ENCODE results near the gene CDKN2B.
"Not testable (repeated sequence)": the region's sequence is repeated elsewhere in the genome, so short reads cannot be mapped to it uniquely, and the experiment has no call there.

Gene CDKN2B, protein sequence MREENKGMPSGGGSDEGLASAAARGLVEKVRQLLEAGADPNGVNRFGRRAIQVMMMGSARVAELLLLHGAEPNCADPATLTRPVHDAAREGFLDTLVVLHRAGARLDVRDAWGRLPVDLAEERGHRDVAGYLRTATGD

DNA sequence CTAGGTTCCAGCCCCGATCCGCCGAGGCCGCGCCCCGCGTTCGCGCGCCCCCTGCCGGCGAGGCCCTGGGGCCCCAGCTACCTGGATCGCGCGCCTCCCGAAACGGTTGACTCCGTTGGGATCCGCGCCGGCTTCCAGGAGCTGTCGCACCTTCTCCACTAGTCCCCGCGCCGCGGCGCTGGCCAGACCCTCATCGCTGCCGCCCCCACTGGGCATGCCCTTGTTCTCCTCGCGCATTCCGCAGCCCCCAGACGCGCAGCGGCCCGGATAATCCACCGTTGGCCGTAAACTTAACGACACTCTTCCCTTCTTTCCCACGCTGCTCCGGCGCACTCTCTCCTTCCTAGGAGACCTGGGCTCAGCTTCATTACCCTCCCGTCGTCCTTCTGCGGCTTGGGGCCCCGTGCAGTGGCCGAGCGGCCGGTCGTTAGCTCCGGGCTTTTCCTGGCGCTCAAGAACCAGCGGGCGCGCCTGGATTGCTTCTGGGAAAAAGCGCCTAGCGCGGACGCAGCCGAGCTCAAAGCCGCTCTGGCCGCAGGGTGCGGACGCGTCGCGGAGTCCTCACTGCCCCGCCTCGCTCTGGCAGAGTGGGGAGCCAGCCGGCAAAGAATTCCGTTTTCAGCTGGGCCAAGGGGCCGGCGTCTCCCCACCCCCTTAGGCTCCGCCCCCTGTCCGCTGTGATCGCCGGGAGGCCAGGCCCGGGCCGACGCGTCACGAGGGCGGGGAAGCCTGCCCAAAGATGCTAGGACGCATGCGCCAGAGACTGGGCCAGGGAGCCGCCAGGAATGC lies at the start of gene CDKN2B:
TSS of gene CDKN2B (minus strand) at position 589 of the 789 bp plus-strand sequence. CDS start at position 237, 352 bp downstream.
- peak; percentile 92 for DNase-seq

GRCh38 chr9:22057972-22058371 lies 48.9 kb upstream of the CDKN2B start:
- DNase-seq: not testable (repeated sequence)

DNA sequence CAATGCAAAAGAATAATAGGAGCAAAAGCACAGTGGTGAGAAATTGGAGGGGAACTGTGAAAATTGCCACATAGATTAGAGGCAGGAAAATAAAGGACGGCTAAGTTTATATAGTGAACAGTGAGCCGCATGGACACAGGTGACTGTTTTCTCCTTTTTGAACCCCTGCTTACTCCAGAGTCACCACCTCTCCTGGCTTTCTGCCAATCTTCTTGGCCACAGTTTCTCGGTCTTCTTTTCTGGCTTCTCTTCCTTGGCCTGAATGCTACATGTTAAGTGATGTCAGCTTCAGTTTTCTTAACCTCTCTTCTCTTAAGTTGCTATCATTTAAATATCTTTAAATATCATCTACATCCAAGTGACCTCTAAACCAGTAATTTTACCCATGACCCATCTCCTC lies 47.3 kb upstream of the CDKN2B start:
- DNase-seq: no peak

DNA sequence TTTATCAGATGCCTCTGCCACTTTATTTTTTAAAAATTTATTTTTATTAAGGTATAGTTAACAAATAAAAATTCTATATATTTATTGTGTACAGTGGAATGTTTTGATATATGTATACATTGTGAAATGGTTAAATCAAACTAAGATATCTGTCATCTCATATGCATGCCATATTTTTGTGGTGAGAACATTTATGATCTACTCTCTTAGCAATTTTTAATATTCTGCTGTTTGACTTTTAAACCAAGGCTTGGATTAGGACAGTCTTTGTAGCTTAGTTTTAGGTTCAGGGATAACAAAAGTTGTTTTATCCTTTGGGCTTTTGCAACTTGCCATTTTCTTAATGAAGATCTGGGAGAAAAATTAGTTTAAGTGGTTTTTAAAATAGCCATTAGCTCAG lies 46.0 kb upstream of the CDKN2B start:
- no peak for DNase-seq

DNA sequence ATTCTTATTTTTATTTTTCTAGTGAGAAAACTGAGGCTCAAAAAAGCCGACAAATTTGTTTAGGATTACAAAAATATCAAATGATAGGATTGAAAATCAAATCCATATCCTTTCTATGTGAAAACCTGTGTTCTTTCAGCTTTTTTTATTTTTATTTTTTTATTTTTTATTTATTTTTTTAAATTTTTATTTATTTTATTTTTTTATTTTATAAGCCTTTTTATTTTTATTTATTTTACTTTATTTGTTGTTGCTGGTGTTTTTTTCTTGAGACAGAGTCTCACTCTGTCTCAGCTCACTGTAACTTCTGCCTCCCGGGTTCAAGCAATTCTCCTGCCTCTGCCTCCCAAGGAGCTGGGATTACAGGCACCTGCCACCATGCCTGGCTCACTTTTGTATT lies 45.4 kb upstream of the CDKN2B start:
- DNase-seq: no peak

DNA sequence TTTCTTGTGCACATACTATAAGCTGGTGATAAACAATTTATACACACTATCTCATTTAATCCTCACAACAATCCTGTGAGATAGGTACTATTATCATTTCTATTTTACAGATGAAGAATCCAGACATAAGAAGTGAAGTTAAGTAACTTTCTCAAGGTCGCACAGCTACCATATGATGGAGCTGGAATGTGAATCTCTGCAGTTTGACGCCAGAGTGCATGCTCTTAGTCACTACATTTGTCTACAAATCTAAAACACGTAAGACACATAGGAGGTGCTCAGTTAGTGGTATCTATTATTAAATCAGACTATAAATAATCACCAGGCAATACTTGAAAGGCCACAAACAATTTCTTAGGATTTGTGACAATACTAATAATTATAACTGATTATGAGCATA lies 45.0 kb upstream of the CDKN2B start:
- no peak for DNase-seq

GRCh38 chr9:22053178-22053577 lies 44.1 kb upstream of the CDKN2B start:
- DNase-seq: no peak

DNA sequence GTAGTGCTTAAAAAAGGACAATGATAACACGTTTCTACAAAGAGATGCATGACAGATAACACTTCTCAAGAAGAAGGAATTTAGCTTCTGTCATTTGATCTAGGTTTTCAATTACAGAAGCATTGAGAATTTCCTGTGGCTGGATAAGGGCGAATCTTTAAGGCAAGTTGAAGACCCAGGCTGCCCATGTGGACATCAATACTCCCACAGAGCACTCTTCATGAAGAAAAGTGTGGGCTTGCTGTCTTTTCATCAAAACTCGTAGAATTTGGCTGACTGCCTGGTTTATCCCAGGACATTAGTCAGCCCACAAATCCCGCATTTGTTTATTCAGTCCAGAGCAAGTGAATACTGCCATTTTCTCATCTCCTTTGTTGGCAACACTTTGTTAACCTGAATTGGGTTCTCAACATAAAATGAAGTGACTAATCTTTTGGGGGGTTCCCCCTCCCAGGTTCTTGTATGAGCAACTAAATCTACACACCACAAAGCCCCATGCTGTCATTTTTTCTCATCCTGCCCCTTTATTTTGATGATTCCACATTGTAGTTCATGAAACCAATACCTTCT lies 43.4 kb upstream of the CDKN2B start:
- DNase-seq: peak; percentile 55

DNA sequence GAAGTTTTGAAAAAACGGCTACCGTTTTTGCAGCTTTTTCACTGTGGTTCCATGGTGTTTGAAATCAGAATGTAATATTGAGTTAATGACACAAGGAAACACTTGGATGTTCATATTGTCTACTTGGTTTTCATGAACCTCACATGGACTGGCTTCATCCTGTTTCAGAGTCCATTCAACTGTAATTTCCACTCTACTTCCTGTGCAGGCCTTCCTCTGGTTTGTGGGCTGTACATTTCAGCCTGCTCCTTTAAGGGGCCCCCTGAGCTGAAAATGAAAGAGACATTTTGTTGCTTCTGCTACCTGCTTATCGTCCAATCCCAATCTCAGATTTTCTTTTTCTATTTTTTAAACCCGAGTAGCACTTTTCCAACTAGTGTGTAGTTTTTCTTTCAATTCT lies 41.8 kb upstream of the CDKN2B start:
- no peak for DNase-seq

DNA sequence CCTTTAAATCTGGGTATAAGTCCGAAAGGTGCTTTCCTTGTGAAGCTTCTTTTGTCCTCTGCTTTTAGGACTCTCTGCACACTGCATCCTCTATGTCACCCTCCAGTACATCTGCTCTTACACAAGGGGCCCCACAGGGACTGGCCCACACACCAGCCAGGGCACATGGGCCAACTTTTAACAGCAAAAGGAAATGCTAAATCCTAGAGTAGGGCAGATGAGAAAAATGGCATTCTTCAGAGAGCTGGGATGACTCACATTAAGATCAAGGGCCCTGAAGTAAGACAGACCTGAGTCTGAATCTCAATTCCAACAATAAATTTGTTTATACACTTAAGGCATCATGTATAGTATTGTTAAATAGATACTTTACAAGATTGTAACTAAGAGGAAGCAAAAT lies 40.3 kb upstream of the CDKN2B start:
- DNase-seq: no peak

DNA sequence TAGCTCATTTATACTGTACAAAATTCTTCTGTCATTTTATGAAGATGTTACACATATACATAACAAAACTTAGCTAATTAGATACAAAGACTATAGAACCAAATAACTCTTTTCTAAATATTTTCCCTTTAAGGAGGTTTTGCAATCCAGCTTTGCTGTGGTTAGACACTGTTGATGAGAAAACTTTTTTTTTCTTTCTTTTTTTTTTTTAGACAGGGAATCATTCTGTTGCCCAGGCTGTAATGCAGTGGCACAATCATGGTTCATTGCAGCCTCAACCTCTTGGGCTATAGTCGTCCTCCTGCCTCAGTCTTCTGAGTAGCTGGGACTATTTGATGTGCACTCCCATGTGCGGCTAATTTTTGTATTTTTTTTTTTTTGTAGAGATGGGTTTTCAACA lies 38.5 kb upstream of the CDKN2B start:
- no peak for DNase-seq

GRCh38 chr9:22046243-22046885 lies 37.3 kb upstream of the CDKN2B start:
- no peak for DNase-seq

DNA sequence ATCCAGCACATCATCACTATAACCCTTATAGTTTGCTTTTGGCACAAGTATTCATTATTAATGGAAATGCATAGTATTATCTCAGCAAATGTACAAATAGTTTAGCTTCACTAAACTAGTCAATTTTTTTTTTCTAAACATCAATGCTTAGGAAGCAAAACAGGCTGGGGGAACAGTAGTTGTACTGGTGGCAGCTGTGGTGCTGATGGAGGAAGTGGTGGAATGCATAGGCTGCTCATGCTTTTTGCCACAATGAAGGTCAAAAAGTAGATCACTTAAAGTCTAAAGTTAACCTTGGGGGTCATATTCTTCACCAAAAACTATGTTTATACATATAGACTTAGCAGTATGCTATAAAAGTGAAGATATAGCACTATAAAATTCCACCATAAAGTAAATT lies 36.3 kb upstream of the CDKN2B start:
- DNase-seq: no peak

DNA sequence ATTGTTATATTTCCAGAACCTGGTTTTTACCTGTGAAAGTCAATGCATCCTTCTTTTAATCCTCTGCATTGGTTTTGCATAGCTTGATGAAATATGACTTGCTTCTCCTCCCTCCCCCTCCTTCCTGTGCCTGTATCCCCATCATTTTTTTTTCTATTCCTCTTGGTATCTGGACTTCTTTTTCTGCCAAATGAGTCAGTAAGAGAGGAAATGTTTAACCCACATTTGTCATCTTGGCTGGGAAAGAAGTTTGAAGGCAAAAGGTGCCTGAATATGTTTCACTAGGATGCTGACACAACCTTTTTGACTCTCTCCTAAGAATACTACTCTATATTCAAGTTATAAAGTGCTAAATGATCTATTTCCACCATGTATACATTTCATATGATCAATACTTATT lies 35.5 kb upstream of the CDKN2B start:
- no peak for DNase-seq

GRCh38 chr9:22043928-22044327 lies 34.8 kb upstream of the CDKN2B start:
- DNase-seq: no peak

DNA sequence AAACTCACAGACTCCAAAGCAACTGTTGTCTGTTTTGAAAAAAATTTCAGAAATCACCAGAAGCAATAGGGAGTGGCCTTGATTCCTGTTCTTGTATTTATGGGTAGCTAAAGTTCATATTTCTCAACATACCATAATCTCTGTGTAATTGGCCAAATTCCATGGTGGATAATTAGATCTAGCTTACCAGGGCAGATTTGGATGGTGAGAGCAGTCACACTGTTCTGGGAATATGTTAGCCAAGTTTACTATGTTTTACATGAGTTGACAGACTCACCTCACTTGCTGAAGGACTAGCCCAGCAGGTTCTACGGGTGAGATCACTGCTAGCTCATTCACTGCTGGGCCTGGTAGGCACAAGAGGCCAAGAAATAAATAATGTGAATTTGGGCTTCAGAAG lies 32.7 kb upstream of the CDKN2B start:
- DNase-seq: no peak

- no peak for DNase-seq
Measured at GRCh38 chr9:22041344-22041743, 32.2 kb upstream of the CDKN2B start.

- DNase-seq: no peak
Measured at GRCh38 chr9:22040760-22041159, 31.7 kb upstream of the CDKN2B start.

DNA sequence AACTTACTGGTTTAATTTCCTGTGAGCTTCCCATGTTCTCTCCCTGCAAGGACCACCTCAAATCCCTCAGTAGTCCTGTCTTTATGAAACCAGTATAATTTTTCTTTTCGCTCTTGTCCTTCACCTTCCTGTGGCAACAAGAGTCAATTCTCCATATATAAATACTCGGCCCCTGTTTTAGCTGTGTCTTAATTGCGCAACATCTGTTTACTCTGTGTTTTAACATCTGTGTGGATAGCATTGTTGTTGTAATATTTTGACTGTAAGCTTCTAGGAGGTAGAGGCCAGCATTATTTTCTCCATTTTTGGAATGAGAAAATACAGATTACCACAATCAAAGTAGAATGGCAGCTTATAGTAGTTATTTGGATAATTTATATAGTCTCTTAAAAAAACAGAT lies 30.2 kb upstream of the CDKN2B start:
- DNase-seq: no peak

DNA sequence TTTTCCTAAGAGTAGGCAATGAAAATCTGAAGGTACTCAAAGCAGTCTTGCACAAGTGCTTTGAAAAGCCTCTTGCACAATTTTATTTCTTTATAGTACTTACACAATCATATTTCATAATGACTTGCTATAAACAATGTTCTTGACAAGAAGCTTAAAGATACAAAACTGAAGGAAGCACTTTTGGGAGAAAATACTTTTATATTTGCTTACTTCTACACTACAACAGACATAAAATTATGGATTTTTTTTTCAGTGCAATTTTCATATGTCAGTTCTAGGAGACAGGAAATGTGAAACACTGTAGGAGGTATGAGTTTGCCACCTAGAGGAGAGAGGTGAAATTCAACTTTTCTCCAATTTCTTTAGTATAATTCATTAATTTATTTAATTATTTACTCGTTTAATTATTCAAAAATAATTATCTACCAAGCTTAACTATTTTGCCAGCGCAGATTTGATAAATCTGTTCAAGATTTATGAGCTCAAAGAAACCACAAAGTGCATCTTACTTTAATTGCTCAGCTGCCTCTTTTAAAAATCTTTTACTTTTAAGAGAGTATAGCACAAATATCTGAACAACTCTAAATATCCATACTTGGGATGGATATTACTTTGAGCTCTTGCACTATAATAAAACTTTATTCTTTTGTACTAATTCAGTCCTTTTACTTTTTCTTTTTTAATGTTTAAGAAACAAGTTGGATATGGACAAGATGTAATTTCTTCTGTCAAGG lies 29.0 kb upstream of the CDKN2B start:
- no peak for DNase-seq

- no peak for DNase-seq
Measured at GRCh38 chr9:22036866-22037626, 27.9 kb upstream of the CDKN2B start.

- no peak for DNase-seq
Measured at GRCh38 chr9:22035591-22036011, 26.5 kb upstream of the CDKN2B start.
